Measurements from ENCODE around the gene NHLH1. TPM values are rescaled to one million over a fixed set of nuclear protein-coding genes. Genes with fewer than 3 reads are reported as not detected.

NHLH1 gene
- polyA plus RNA-seq, 3 donors, result 1.0 TPM; not detected in 2

- H3K9me3 ChIP-seq (replicated peaks in 1 of 2; ENCODE audit: control insufficient read depth in 1 of 2, insufficient read depth in 1 of 2, low read length in 2 of 2), result no peaks in the 10 kb centered on the region
- H3K4me1 ChIP-seq (ENCODE audit: control insufficient read depth in 1 of 2, insufficient read depth in 2 of 2, low read length in 2 of 2), result no peaks in the 10 kb centered on the region
- H3K79me2 ChIP-seq (ENCODE audit: insufficient read depth, low read length), result no peaks in the 10 kb centered on the region
- H4K20me1 ChIP-seq (ENCODE audit: insufficient read depth, low read length), result peaks cover 18% of the 10 kb centered on the region
- no peak overlapping the region for H3K4me3 Mint-ChIP-seq
- intact Hi-C loops (cut with micrococcal nuclease), result no loop called here
- no peak overlapping the region for H3K9ac ChIP-seq (ENCODE audit: insufficient read depth, low read length, poor library complexity, severe bottlenecking)
- peaks cover 0 to 1% (median 0%) of the 10 kb centered on the region in 7 donors for H3K9me3 Mint-ChIP-seq
- H3K27me3 Mint-ChIP-seq (ENCODE audit: low read depth in 3 of 3), result peaks cover 0 to 3% (median 2%) of the 10 kb centered on the region in 3 donors
- no peak overlapping the region for H3K4me2 ChIP-seq (replicated peaks; ENCODE audit: extremely low read depth, low read length, poor library complexity, severe bottlenecking)
- H3K4me1 Mint-ChIP-seq, result peaks cover 6% of the 10 kb centered on the region
- no peak overlapping the region for H3K4me3 ChIP-seq (replicated peaks in 1 of 3; ENCODE audit: low read depth in 2 of 3, low read length in 3 of 3)
- no peak overlapping the region for H3K27ac ChIP-seq (ENCODE audit: low read depth in 1 of 2, low read length in 2 of 2)
- H3K36me3 ChIP-seq (replicated peaks in 1 of 2; ENCODE audit: control insufficient read depth in 1 of 2, insufficient read depth in 2 of 2, low read length in 2 of 2), result peaks cover 39 to 57% of the 10 kb centered on the region in 2 donors
- no peak for TF ChIP-seq CTCF (IDR thresholded peaks at IDR 0.05)
- 100% methylated on average over 2 of the region's 2 CpGs for WGBS (ENCODE audit: insufficient coverage)
- peaks cover 48 to 53% of the 10 kb centered on the region in 2 donors for H3K36me3 Mint-ChIP-seq
- no peak overlapping the region for H2AFZ ChIP-seq (ENCODE audit: insufficient read depth, low read depth, low read length, poor library complexity, severe bottlenecking)
- H3K27me3 ChIP-seq (ENCODE audit: control insufficient read depth in 2 of 2, insufficient read depth in 2 of 2, low read length in 2 of 2), result no peaks in the 10 kb centered on the region
- DNase-seq, result no peak
- H3K27ac Mint-ChIP-seq, result peak overlapping the region in 3 of 7 donors; percentile 68 to 79 (median 76)
Measured at GRCh38 chr1:160361199-160361598, 5.7 kb upstream of the NHLH1 start.

- no peak overlapping the region for H3K27ac Mint-ChIP-seq
- Histone ChIP-seq H3K79me2 (ENCODE audit: insufficient read depth, low read length) (no peaks in the 10 kb centered on the region), H2AFZ (ENCODE audit: insufficient read depth, low read depth, low read length, poor library complexity, severe bottlenecking) (no peak overlapping the region), H3K9ac (ENCODE audit: insufficient read depth, low read length, poor library complexity, severe bottlenecking) (no peak overlapping the region), H3K4me2 (replicated peaks; ENCODE audit: extremely low read depth, low read length, poor library complexity, severe bottlenecking) (no peak overlapping the region), H3K36me3 (replicated peaks in 1 of 2; ENCODE audit: control insufficient read depth in 1 of 2, insufficient read depth in 2 of 2, low read length in 2 of 2) (peaks cover 33 to 51% of the 10 kb centered on the region in 2 donors), H4K20me1 (ENCODE audit: insufficient read depth, low read length) (peaks cover 16% of the 10 kb centered on the region), H3K9me3 (replicated peaks in 1 of 2; ENCODE audit: control insufficient read depth in 1 of 2, insufficient read depth in 1 of 2, low read length in 2 of 2) (no peaks in the 10 kb centered on the region), H3K4me1 (ENCODE audit: control insufficient read depth in 1 of 2, insufficient read depth in 2 of 2, low read length in 2 of 2) (no peaks in the 10 kb centered on the region), H3K27me3 (ENCODE audit: control insufficient read depth in 2 of 2, insufficient read depth in 2 of 2, low read length in 2 of 2) (no peaks in the 10 kb centered on the region), H3K4me3 (replicated peaks in 1 of 3; ENCODE audit: low read depth in 2 of 3, low read length in 3 of 3) (no peak overlapping the region), H3K27ac (ENCODE audit: low read depth in 1 of 2, low read length in 2 of 2) (no peak overlapping the region)
- H3K36me3 Mint-ChIP-seq, result peaks cover 42 to 47% of the 10 kb centered on the region in 2 donors
- no peak for DNase-seq
- peaks cover 0 to 1% (median 0%) of the 10 kb centered on the region in 7 donors for H3K9me3 Mint-ChIP-seq
- H3K4me3 Mint-ChIP-seq, result no peak overlapping the region
- no CpG with 5 or more reads among the region's 4 CpGs for WGBS (ENCODE audit: insufficient coverage)
- peaks cover 6% of the 10 kb centered on the region for H3K4me1 Mint-ChIP-seq
- TF ChIP-seq CTCF (IDR thresholded peaks at IDR 0.05), result no peak
- peaks cover 0 to 3% (median 2%) of the 10 kb centered on the region in 3 donors for H3K27me3 Mint-ChIP-seq (ENCODE audit: low read depth in 3 of 3)
- intact Hi-C loops (cut with micrococcal nuclease), result no loop called here
Measured at GRCh38 chr1:160361814-160362167, 5.1 kb upstream of the NHLH1 start.

Measured in CD14-positive monocyte (primary cell).